Measurements from ENCODE around the gene TNFRSF12A.

DNA sequence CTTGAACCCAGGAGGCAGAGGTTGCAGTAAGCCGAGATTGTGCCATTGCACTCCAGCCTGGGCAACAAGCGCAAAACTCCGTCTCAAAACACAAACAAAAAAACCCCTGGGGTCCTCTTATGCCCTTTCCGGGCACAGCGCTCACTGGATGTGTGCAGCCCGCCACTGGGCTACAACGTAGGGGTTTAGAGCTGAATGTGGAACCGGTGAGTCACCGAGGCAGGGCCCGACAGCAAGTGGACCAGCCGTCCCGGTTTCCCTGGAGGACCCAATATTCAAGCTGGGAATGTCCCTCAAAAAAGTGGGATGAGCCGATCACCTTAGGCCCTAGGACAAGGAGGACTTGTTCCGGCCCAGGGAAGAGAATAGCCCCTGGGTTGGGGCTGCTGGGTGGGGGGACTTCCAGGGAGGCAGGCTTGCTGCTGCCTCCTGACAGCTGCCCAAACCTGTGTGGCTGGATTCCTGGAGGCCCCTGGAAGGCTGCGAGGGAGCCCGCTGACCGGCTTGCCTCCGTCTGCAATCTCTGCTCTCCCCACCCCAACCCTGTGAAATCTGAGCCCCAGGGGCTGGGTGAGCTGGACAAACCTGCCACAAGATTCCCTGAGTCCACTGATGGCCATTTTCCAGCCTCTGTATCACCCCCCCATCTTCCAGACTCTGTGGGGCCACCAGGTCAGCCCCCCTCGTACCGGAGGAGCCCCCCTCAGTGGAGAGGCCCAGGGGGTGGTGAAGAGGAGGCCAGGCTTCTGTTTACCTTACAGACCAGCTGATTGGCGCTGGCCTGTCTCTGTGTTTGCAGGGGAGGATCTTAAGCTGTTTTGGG, 10.4 kb upstream of the TNFRSF12A start:
- TF ChIP-seq, protein P1, sequence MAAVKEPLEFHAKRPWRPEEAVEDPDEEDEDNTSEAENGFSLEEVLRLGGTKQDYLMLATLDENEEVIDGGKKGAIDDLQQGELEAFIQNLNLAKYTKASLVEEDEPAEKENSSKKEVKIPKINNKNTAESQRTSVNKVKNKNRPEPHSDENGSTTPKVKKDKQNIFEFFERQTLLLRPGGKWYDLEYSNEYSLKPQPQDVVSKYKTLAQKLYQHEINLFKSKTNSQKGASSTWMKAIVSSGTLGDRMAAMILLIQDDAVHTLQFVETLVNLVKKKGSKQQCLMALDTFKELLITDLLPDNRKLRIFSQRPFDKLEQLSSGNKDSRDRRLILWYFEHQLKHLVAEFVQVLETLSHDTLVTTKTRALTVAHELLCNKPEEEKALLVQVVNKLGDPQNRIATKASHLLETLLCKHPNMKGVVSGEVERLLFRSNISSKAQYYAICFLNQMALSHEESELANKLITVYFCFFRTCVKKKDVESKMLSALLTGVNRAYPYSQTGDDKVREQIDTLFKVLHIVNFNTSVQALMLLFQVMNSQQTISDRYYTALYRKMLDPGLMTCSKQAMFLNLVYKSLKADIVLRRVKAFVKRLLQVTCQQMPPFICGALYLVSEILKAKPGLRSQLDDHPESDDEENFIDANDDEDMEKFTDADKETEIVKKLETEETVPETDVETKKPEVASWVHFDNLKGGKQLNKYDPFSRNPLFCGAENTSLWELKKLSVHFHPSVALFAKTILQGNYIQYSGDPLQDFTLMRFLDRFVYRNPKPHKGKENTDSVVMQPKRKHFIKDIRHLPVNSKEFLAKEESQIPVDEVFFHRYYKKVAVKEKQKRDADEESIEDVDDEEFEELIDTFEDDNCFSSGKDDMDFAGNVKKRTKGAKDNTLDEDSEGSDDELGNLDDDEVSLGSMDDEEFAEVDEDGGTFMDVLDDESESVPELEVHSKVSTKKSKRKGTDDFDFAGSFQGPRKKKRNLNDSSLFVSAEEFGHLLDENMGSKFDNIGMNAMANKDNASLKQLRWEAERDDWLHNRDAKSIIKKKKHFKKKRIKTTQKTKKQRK (IDR thresholded peaks at IDR 0.05; ENCODE audit: low read length) = no peak
- no peak for TF ChIP-seq RFX5 (IDR thresholded peaks at IDR 0.05; ENCODE audit: low read depth, low read length)
- no peak for TF ChIP-seq SOX5 (CRISPR knock-in tag; IDR thresholded peaks at IDR 0.05; ENCODE audit: borderline replicate concordance)
- TF ChIP-seq POLR2A (IDR thresholded peaks at IDR 0.05; ENCODE audit: insufficient read depth in 1 of 2, low read depth in 2 of 2, low read length in 2 of 2) = no peak
- TF ChIP-seq MTF1 (CRISPR knock-in tag; IDR thresholded peaks at IDR 0.05) = no peak
- no peak for TF ChIP-seq ZNF274 (CRISPR knock-in tag; IDR thresholded peaks at IDR 0.05)

Measured in HepG2 (cell line).